ENCODE results near the gene LRRC59. TPM values are rescaled to one million over a fixed set of nuclear protein-coding genes. Genes with fewer than 3 reads are reported as not detected.
A peak's percentile ranks its signal among the peaks of the same experiment; 100 is the strongest.

LRRC59 gene
- total and polyA plus RNA-seq, 2 of the 4 experiments (the other 2 are of a cell fraction) = 139 to 233 TPM

DNA sequence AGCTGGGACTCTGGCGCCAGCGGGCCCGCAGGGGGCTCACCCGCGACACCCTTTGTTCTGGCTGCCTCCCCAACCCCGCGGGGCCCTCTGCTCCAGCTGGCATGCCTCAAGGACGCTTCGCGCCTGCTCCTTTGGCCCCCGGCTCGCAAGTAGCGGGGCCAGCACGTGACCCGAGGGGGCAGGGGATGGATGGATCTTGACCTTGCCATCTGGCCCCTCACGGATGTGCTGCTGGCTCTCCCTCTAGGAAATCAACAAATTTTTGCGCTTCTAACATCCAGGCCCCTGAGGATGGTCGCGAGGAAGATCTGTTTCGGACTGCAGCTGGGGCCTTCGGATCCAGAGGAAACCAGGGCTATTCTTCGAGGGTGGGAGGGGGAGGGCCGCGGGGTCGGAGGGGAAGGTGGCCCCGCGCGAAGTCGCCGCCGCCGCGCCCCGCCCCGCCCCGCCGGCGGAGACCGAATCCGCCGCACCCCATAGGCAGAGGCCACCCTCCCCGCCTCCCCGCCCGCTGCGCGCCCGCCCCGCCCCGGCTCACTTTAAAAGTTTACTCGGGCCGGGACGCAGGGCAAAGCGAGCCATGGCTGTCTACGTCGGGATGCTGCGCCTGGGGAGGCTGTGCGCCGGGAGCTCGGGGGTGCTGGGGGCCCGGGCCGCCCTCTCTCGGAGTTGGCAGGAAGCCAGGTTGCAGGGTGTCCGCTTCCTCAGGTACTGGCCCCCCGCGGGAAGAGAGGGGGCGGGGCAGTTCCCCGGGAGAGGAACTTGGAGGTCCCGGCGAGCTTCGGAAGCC, 28.6 kb upstream of the LRRC59 start, which contains the start of gene ACSF2:
Gene ACSF2, plus strand, starts transcription at position 537 of the 790 bp plus-strand sequence. Its CDS starts 44 bp downstream, at position 581.
- intact Hi-C loops (cut with micrococcal nuclease) = no loop called here
- H4K91ac ChIP-seq (ENCODE audit: insufficient read depth, low read depth, low read length) = peak within 1 kb of the TSS; percentile 83
- H4K5ac ChIP-seq (ENCODE audit: low read depth, low read length) = peak within 1 kb of the TSS; percentile 58
- H2BK120ac ChIP-seq (ENCODE audit: low read depth, low read length) = peak within 1 kb of the TSS; percentile 66
- peak; percentile 81 for ATAC-seq (ENCODE audit: low read depth)
- H3K4me1 ChIP-seq (ENCODE audit: control insufficient read depth, insufficient read depth, low read length) = peaks cover 27% of the 10 kb centered on the region
- no TSS peak for BruUV-seq (replicated peaks)
- DNase-seq = peak; percentile 22
- peak within 1 kb of the TSS; percentile 94 for H2AK5ac ChIP-seq (ENCODE audit: low read depth, low read length)
- TF ChIP-seq SMC3 (IDR thresholded peaks at IDR 0.05; ENCODE audit: low read depth, low read length) = no peak
- TF ChIP-seq, protein P1, sequence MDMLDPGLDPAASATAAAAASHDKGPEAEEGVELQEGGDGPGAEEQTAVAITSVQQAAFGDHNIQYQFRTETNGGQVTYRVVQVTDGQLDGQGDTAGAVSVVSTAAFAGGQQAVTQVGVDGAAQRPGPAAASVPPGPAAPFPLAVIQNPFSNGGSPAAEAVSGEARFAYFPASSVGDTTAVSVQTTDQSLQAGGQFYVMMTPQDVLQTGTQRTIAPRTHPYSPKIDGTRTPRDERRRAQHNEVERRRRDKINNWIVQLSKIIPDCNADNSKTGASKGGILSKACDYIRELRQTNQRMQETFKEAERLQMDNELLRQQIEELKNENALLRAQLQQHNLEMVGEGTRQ (IDR thresholded peaks at IDR 0.05; ENCODE audit: low read depth, low read length) = peak; percentile 68
- TF ChIP-seq BHLHE40 (IDR thresholded peaks at IDR 0.05; ENCODE audit: low read depth, low read length) = peak; percentile 55; the same call in 1 of the 2 replicates
- H3K36me3 ChIP-seq (ENCODE audit: control insufficient read depth, insufficient read depth, low read length) = peaks cover 3% of the 10 kb centered on the region; the same call in 1 of the 2 replicates
- 0 out of 2 replicates have a peak within 1 kb of the TSS, but pooled peaks have one; percentile 13 for H3K56ac ChIP-seq (ENCODE audit: extremely low read depth, insufficient read depth, low read length)
- H3K27me3 ChIP-seq (ENCODE audit: control insufficient read depth, insufficient read depth, low read length) = no peaks in the 10 kb centered on the region
- H3K4me3 ChIP-seq (ENCODE audit: insufficient read depth, low read depth, low read length) = peak within 1 kb of the TSS; percentile 79
- POLR2A ChIA-PET (ENCODE audit: unreplicated experiment) = interaction anchor here (1.8 kb wide), 1 partner anchor 11 kb away, joined by 7 read pairs; no protein-coding TSS in a partner anchor
- H3K9me1 ChIP-seq (ENCODE audit: insufficient read depth, low read length) = peaks cover 17% of the 10 kb centered on the region
- H3K14ac ChIP-seq (replicated peaks; ENCODE audit: low read depth, low read length) = peak within 1 kb of the TSS; percentile 83
- H3K4ac ChIP-seq (ENCODE audit: low read depth, low read length) = peak within 1 kb of the TSS; percentile 92
- peak within 1 kb of the TSS; percentile 85 for H3K23ac ChIP-seq (ENCODE audit: low read depth, low read length)
- H3K18ac ChIP-seq (ENCODE audit: low read depth, low read length) = peak within 1 kb of the TSS; percentile 19
- H2BK20ac ChIP-seq (ENCODE audit: low read depth, low read length) = peak within 1 kb of the TSS; percentile 60; the same call in 1 of the 2 replicates
- H4K20me1 ChIP-seq (ENCODE audit: insufficient read depth, low read length) = no peaks in the 10 kb centered on the region
- dilution Hi-C loops (cut with HindIII; ENCODE audit: low sequenced_read_pairs, unreplicated experiment) = no loop called here
- 2% methylated on average over 9 of the region's 70 CpGs; no CpG with 5 or more reads in 1 of the 2 experiments for WGBS, 2 experiments (ENCODE audit: extremely low coverage in 2 of 2, insufficient read length in 1 of 2)
- peak within 1 kb of the TSS; percentile 93 for H2AFZ ChIP-seq (replicated peaks; ENCODE audit: low read length, poor library complexity)
- no peaks in the 10 kb centered on the region for H3K9me3 ChIP-seq (ENCODE audit: control insufficient read depth, insufficient read depth, low read length)
- in situ Hi-C loops (cut with MboI; ENCODE audit: low sequenced_read_pairs) = no loop called here
- H3K27ac ChIP-seq (ENCODE audit: insufficient read depth, low read length) = peak within 1 kb of the TSS; percentile 78
- peak within 1 kb of the TSS; percentile 93 to 95 for H4K8ac ChIP-seq (ENCODE audit: low read depth in 2 of 2, low read length in 2 of 2)
- CTCF ChIA-PET = interaction anchor here (1.2 to 1.8 kb wide), 2 partner anchors 14 to 29 kb away, joined by 4 to 7 read pairs; partner anchors contain the start of gene LRRC59
- peak within 1 kb of the TSS; percentile 60 for H2BK5ac ChIP-seq (ENCODE audit: low read depth, low read length, poor library complexity, severe bottlenecking)
- peak within 1 kb of the TSS; percentile 24 for H2BK15ac ChIP-seq (ENCODE audit: low read depth, low read length)
- peaks cover 11 to 54% of the 10 kb centered on the region in 2 experiments; a peak in 3 of 4 replicates for H3K79me1 ChIP-seq (ENCODE audit: low read depth in 1 of 2, low read length in 2 of 2)
- peak within 1 kb of the TSS; percentile 69 for H3K9ac ChIP-seq (ENCODE audit: low read depth, low read length)
- H3K4me2 ChIP-seq (ENCODE audit: low read depth, low read length) = peak within 1 kb of the TSS; percentile 74
- peak within 1 kb of the TSS; percentile 82 for H2AK9ac ChIP-seq (replicated peaks; ENCODE audit: low read depth, low read length, poor library complexity)
